HL-60 (cell line): ENCODE measurements around the gene WDR47.
"Not testable (repeated sequence)": the region's sequence is repeated elsewhere in the genome, so short reads cannot be mapped to it uniquely, and the experiment has no call there.

Experiments
- CTCF ChIP-seq: IDR thresholded peaks from one replicate; pipeline ENCODE4 v1.5.1; 2011; ENCODE audit warnings: low read length, control low read depth, inconsistent platforms; ENCODE audit not compliant: insufficient read depth
- POLR2AphosphoS5 ChIP-seq: IDR thresholded peaks from 2 replicates; pipeline ENCODE4 v1.6.1; 2012; ENCODE audit warnings: low read depth

GRCh38 chr1:109052145-109052544 is 10.2 kb upstream of the WDR47 start:
- TF ChIP-seq POLR2AphosphoS5, CTCF: not testable (repeated sequence)
